Tibial nerve (tissue), 4 donors: Measurements from ENCODE around the gene LRRC27. TPM values are rescaled to one million over a fixed set of nuclear protein-coding genes. Genes with fewer than 3 reads are reported as not detected.

Source experiments
- DNase-seq, 2 donors: peaks; one replicate each; pipeline ENCODE4 v3.0.0-alpha.2; 2019; ENCODE audit warnings: low spot score in 2 of 2
- H3K27ac ChIP-seq, 4 donors: fragments of 200-600 bp; sonication (generic) in 3 of 4; one replicate each; pipeline ENCODE4 v1.5.1; 2017 to 2019; ENCODE audit warnings: mild to moderate bottlenecking in 1 of 4
- H3K27me3 ChIP-seq, 2 donors: fragments of 200-600 bp; sonication (generic) in 1 of 2; one replicate each; pipeline versions ENCODE4 v1.5.1 to v1.6.0; 2017 to 2019
- H3K36me3 ChIP-seq, 3 donors: fragments of 200-600 bp; sonication (generic); one replicate each; pipeline ENCODE4 v1.5.1; 2018 to 2019
- H3K4me1 ChIP-seq, 4 donors: fragments of 200-600 bp; sonication (generic) in 3 of 4; one replicate each; pipeline ENCODE4 v1.5.1; 2017 to 2019
- H3K4me3 ChIP-seq, 4 donors: fragments of 200-600 bp; sonication (generic) in 3 of 4; one replicate each; pipeline ENCODE4 v1.5.1; 2017 to 2019; ENCODE audit warnings: mild to moderate bottlenecking in 1 of 4, moderate library complexity in 1 of 4
- H3K9me3 ChIP-seq, 4 donors: fragments of 200-600 bp; sonication (generic) in 3 of 4; one replicate each; pipeline ENCODE4 v1.5.1; 2017 to 2019
- CTCF ChIP-seq, 5 experiments: fragments of 200-600 bp in 3 of 5; fragments of 450-650 bp in 2 of 5; sonication (generic) in 3 of 5; IDR thresholded peaks; one replicate each; pipeline ENCODE4 v1.5.1; 2016 to 2019; ENCODE audit warnings: antibody characterized with exemption in 5 of 5, mild to moderate bottlenecking in 3 of 5, moderate library complexity in 2 of 5
- EP300 ChIP-seq, 2 donors: sonication (generic); formaldehyde crosslinking; IDR thresholded peaks; one replicate each; pipeline ENCODE4 v1.6.1; 2017; ENCODE audit warnings: antibody characterized with exemption in 2 of 2, mild to moderate bottlenecking in 1 of 2
- POLR2A ChIP-seq, 2 donors: fragments of 450-650 bp; IDR thresholded peaks; one replicate each; pipeline ENCODE4 v1.6.1; 2017; ENCODE audit warnings: antibody characterized with exemption in 2 of 2, mild to moderate bottlenecking in 2 of 2, moderate library complexity in 2 of 2
- WGBS, 2 donors: methylation state at CpG; one replicate each; pipeline ENCODE4 v1.1.5; 2018; 5-methylcytosine and 5-hydroxymethylcytosine counted together
- total RNA-seq, 4 donors: library from RNA; depleted of rRNA; stranded (reverse); fragments of >200 nt; gene quantifications; one replicate each; pipeline ENCODE4 v1.1.0, GENCODE V29; 2016

LRRC27 gene
- total RNA-seq, 4 donors from 2014 or later, result 10.1 to 21.6 (median 17.9) TPM

- no peaks in the 10 kb centered on the region for H3K9me3 ChIP-seq
- WGBS, 2 donors, result 91 to 94% methylated on average over 14 to 22 of the region's 25 CpGs
- peaks cover 0 to 57% (median 32%) of the 10 kb centered on the region in 4 donors for H3K4me1 ChIP-seq
- H3K27ac ChIP-seq, result no peak overlapping the region
- H3K4me3 ChIP-seq, result no peak overlapping the region
- no peaks in the 10 kb centered on the region for H3K27me3 ChIP-seq
- peaks cover 0 to 35% (median 0%) of the 10 kb centered on the region in 3 donors for H3K36me3 ChIP-seq
- TF ChIP-seq POLR2A (IDR thresholded peaks at IDR 0.05) (no peak), EP300 (IDR thresholded peaks at IDR 0.05) (no peak), CTCF (IDR thresholded peaks at IDR 0.05) (no peak)
- DNase-seq, result no peak
Observed at GRCh38 chr10:132403511-132404168, 71.6 kb downstream of the LRRC27 start.

GRCh38 chr10:132404169-132404880 is 72.3 kb downstream of the LRRC27 start:
- no peak for DNase-seq
- TF ChIP-seq POLR2A (IDR thresholded peaks at IDR 0.05) (no peak), CTCF (IDR thresholded peaks at IDR 0.05) (no peak), EP300 (IDR thresholded peaks at IDR 0.05) (no peak)
- H3K27me3 ChIP-seq, result no peaks in the 10 kb centered on the region
- no peaks in the 10 kb centered on the region for H3K9me3 ChIP-seq
- H3K4me3 ChIP-seq, result no peak overlapping the region
- H3K4me1 ChIP-seq, result peaks cover 0 to 57% (median 32%) of the 10 kb centered on the region in 4 donors
- no peak overlapping the region for H3K27ac ChIP-seq
- H3K36me3 ChIP-seq, result peaks cover 0 to 35% (median 0%) of the 10 kb centered on the region in 3 donors
- 91 to 92% methylated on average over 17 to 24 of the region's 32 CpGs for WGBS, 2 donors

- TF ChIP-seq POLR2A (IDR thresholded peaks at IDR 0.05) (no peak), EP300 (IDR thresholded peaks at IDR 0.05) (no peak), CTCF (IDR thresholded peaks at IDR 0.05) (no peak)
- H3K9me3 ChIP-seq, result no peaks in the 10 kb centered on the region
- DNase-seq, result no peak
- 92% methylated on average over 18 to 40 of the region's 54 CpGs for WGBS, 2 donors
- H3K27ac ChIP-seq, result no peak overlapping the region
- peaks cover 0 to 51% (median 31%) of the 10 kb centered on the region in 4 donors for H3K4me1 ChIP-seq
- peaks cover 0 to 35% (median 0%) of the 10 kb centered on the region in 3 donors for H3K36me3 ChIP-seq
- no peak overlapping the region for H3K4me3 ChIP-seq
- H3K27me3 ChIP-seq, result no peaks in the 10 kb centered on the region
Observed at GRCh38 chr10:132404911-132405462, 73.0 kb downstream of the LRRC27 start.

GRCh38 chr10:132405463-132405991 is 73.5 kb downstream of the LRRC27 start:
- Histone ChIP-seq H3K27ac (no peak overlapping the region), H3K9me3 (no peaks in the 10 kb centered on the region), H3K4me1 (peaks cover 0 to 45% (median 28%) of the 10 kb centered on the region in 4 donors), H3K27me3 (no peaks in the 10 kb centered on the region), H3K36me3 (peaks cover 0 to 35% (median 0%) of the 10 kb centered on the region in 3 donors), H3K4me3 (no peak overlapping the region)
- TF ChIP-seq CTCF (IDR thresholded peaks at IDR 0.05) (no peak), EP300 (IDR thresholded peaks at IDR 0.05) (no peak), POLR2A (IDR thresholded peaks at IDR 0.05) (no peak)
- 94 to 96% methylated on average over 37 to 52 of the region's 53 CpGs for WGBS, 2 donors
- DNase-seq, result no peak
